ENCODE results near the gene DNAJB12. TPM values are rescaled to one million over a fixed set of nuclear protein-coding genes. Genes with fewer than 3 reads are reported as not detected.

DNAJB12 gene
- total RNA-seq, 1 donor: 52.5 TPM

DNA sequence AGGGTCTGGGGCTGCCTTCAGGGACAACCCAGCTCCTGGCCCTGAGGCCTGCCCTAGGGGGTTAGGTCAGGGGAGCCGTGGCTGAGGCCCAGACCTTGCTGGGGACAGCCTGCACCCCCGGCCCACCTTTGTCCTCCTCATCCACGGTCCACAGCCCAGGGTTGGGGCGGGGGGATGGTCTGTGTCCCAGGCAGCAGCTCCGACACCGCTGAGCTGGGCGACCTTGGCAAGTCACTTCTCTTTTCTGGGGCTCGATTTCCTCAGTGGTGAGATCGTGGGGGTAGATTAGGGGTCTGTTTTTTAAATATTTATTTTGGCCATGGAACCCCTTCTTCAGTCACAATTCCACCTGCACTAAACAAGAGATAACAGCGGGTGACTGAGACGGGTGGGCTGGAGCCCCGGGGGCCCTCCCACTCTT lies 30.9 kb downstream of the DNAJB12 start:
- no peak overlapping the region for H3K4me2 ChIP-seq (ENCODE audit: insufficient read depth, low read length)
- no peaks in the 10 kb centered on the region for H3K9me3 ChIP-seq (ENCODE audit: low read depth, low read length)
- no peaks in the 10 kb centered on the region for H4K20me1 ChIP-seq (ENCODE audit: insufficient read depth, low read length)
- peaks cover 45% of the 10 kb centered on the region for H3K4me1 ChIP-seq (ENCODE audit: insufficient read depth, low read length)
- no peaks in the 10 kb centered on the region for H3K79me2 ChIP-seq (ENCODE audit: insufficient read depth, low read length)
- TF ChIP-seq, protein P1, sequence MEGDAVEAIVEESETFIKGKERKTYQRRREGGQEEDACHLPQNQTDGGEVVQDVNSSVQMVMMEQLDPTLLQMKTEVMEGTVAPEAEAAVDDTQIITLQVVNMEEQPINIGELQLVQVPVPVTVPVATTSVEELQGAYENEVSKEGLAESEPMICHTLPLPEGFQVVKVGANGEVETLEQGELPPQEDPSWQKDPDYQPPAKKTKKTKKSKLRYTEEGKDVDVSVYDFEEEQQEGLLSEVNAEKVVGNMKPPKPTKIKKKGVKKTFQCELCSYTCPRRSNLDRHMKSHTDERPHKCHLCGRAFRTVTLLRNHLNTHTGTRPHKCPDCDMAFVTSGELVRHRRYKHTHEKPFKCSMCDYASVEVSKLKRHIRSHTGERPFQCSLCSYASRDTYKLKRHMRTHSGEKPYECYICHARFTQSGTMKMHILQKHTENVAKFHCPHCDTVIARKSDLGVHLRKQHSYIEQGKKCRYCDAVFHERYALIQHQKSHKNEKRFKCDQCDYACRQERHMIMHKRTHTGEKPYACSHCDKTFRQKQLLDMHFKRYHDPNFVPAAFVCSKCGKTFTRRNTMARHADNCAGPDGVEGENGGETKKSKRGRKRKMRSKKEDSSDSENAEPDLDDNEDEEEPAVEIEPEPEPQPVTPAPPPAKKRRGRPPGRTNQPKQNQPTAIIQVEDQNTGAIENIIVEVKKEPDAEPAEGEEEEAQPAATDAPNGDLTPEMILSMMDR (IDR thresholded peaks at IDR 0.05; ENCODE audit: extremely low read depth, low read depth, low read length): no peak
- DNase-seq (ENCODE audit: insufficient read length, low spot score, missing footprints): peak; percentile 69
- no peak overlapping the region for H3K4me3 ChIP-seq (ENCODE audit: insufficient read depth, low read length)
- no peaks in the 10 kb centered on the region for H3K27me3 ChIP-seq (ENCODE audit: insufficient read depth, low read length)
- no peaks in the 10 kb centered on the region for H3K36me3 ChIP-seq (ENCODE audit: insufficient read depth, low read length)
- H3K27ac ChIP-seq (ENCODE audit: low read depth, low read length): no peak overlapping the region
- H2AFZ ChIP-seq (ENCODE audit: low read length): no peak overlapping the region

DNA sequence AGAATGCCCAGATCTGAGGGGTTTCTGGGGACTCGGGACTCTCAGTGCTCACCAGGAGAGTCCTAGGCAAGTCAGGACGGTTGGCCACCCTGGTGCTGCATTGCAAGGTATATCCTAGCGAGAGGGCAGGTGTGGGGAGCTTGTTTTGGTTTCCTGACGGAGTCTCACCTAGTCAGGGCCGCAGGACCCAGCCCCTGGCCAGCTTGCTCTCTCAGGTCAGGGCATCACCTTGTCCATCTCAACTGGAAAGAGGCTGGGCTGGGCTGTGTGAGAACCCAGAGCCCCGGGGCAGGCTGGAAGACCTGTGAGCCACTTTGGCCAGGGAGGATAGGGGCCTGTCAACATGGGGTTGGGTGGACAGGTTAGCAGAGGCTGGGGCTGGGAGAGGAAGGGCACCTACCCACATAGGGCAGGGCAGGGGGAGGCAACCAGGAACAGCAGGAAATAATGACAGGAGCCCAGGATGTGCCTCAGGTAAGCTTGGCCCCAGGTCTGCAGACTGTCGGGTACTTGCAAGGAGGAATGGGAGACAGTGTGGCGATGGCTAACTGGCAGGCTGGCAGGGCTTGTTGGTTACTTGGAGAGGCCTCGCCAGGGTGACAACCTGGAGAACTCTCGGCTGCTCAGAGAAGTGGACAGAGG lies 31.5 kb downstream of the DNAJB12 start:
- H2AFZ ChIP-seq (ENCODE audit: low read length): no peak overlapping the region
- H3K27ac ChIP-seq (ENCODE audit: low read depth, low read length): no peak overlapping the region
- no peak overlapping the region for H3K4me3 ChIP-seq (ENCODE audit: insufficient read depth, low read length)
- TF ChIP-seq, protein P1 (IDR thresholded peaks at IDR 0.05; ENCODE audit: extremely low read depth, low read depth, low read length): no peak
- no peak overlapping the region for H3K4me2 ChIP-seq (ENCODE audit: insufficient read depth, low read length)
- DNase-seq (ENCODE audit: insufficient read length, low spot score, missing footprints): peak; percentile 36
- no peaks in the 10 kb centered on the region for H3K36me3 ChIP-seq (ENCODE audit: insufficient read depth, low read length)
- H3K79me2 ChIP-seq (ENCODE audit: insufficient read depth, low read length): no peaks in the 10 kb centered on the region
- H3K9me3 ChIP-seq (ENCODE audit: low read depth, low read length): no peaks in the 10 kb centered on the region
- no peaks in the 10 kb centered on the region for H4K20me1 ChIP-seq (ENCODE audit: insufficient read depth, low read length)
- H3K27me3 ChIP-seq (ENCODE audit: insufficient read depth, low read length): no peaks in the 10 kb centered on the region
- peaks cover 45% of the 10 kb centered on the region for H3K4me1 ChIP-seq (ENCODE audit: insufficient read depth, low read length)

DNA sequence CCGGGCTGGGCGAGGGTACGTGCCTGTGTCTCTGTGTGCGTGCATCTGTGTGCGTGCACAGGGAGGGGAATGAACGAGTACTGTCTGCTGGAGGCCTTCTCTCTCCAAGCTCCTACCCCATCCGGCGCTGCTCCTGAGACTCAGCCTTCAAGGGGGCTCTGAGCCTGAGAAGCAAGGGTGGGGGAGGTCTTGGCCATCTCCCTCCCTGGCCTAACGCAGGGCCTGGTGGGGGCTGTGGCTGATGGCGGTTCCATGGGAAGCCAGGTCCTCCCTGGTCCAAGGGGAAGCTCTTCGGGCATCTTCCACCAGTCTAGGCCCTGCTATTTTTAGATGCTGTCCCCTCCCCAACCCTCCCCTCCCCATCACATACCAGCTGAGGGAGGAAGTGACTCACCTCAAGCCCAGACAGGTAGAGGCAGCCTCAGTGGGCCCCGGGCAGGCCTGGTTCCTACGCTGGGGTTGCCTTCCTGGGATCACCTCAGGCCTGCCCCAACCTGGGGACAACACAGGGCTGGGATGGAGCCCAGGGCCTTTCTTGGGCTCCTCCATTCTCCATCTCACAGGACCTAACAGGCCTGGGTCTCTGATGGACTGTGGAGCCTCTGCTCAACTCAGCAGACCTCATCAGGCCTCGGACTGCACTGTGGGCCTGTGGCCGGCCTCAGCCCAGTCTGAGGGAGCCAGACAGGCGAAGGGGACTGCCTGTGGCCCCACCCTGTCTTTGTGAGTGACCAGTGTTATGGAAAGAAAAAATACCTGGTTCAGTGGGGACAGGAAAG lies 32.2 kb downstream of the DNAJB12 start:
- no peaks in the 10 kb centered on the region for H3K36me3 ChIP-seq (ENCODE audit: insufficient read depth, low read length)
- no peaks in the 10 kb centered on the region for H3K27me3 ChIP-seq (ENCODE audit: insufficient read depth, low read length)
- peak overlapping the region; percentile 11 for H2AFZ ChIP-seq (ENCODE audit: low read length)
- H3K4me1 ChIP-seq (ENCODE audit: insufficient read depth, low read length): peaks cover 39% of the 10 kb centered on the region
- TF ChIP-seq, protein P1 (IDR thresholded peaks at IDR 0.05; ENCODE audit: extremely low read depth, low read depth, low read length): no peak
- no peaks in the 10 kb centered on the region for H3K9me3 ChIP-seq (ENCODE audit: low read depth, low read length)
- no peak overlapping the region for H3K27ac ChIP-seq (ENCODE audit: low read depth, low read length)
- peak; percentile 30 for DNase-seq (ENCODE audit: insufficient read length, low spot score, missing footprints)
- H3K79me2 ChIP-seq (ENCODE audit: insufficient read depth, low read length): no peaks in the 10 kb centered on the region
- no peak overlapping the region for H3K4me3 ChIP-seq (ENCODE audit: insufficient read depth, low read length)
- no peak overlapping the region for H3K4me2 ChIP-seq (ENCODE audit: insufficient read depth, low read length)
- H4K20me1 ChIP-seq (ENCODE audit: insufficient read depth, low read length): no peaks in the 10 kb centered on the region

DNA sequence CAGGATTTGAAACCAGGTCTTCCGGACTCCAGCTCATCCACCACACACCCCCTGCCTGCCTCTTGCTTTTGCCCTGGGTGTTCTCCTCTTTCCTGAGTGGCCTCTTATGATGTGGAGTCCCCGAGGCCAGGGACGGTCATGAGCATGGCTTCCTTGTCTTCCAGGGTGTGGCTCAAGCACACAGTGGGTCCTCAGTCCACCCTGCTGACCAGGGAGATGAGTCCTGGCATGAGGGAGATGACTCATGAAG lies 32.8 kb downstream of the DNAJB12 start:
- no peak overlapping the region for H3K27ac ChIP-seq (ENCODE audit: low read depth, low read length)
- H3K4me2 ChIP-seq (ENCODE audit: insufficient read depth, low read length): no peak overlapping the region
- peaks cover 39% of the 10 kb centered on the region for H3K4me1 ChIP-seq (ENCODE audit: insufficient read depth, low read length)
- no peaks in the 10 kb centered on the region for H4K20me1 ChIP-seq (ENCODE audit: insufficient read depth, low read length)
- TF ChIP-seq, protein P1 (IDR thresholded peaks at IDR 0.05; ENCODE audit: extremely low read depth, low read depth, low read length): no peak
- no peak overlapping the region for H3K4me3 ChIP-seq (ENCODE audit: insufficient read depth, low read length)
- no peaks in the 10 kb centered on the region for H3K9me3 ChIP-seq (ENCODE audit: low read depth, low read length)
- peak overlapping the region; percentile 11 for H2AFZ ChIP-seq (ENCODE audit: low read length)
- no peaks in the 10 kb centered on the region for H3K79me2 ChIP-seq (ENCODE audit: insufficient read depth, low read length)
- no peaks in the 10 kb centered on the region for H3K36me3 ChIP-seq (ENCODE audit: insufficient read depth, low read length)
- no peaks in the 10 kb centered on the region for H3K27me3 ChIP-seq (ENCODE audit: insufficient read depth, low read length)
- DNase-seq (ENCODE audit: insufficient read length, low spot score, missing footprints): peak; percentile 41

All from osteoblast (primary cell).